GM19023 (cell line): Measurements from ENCODE around the gene HNRNPM.

ENCODE experiments used
- ATAC-seq: cut with Tn5 transposase; IDR thresholded peaks from one replicate; pipeline ENCODE4 v1.9.1; 2021; ENCODE audit warnings: mild to moderate bottlenecking, moderate library complexity; ENCODE audit not compliant: unreplicated experiment

Gene HNRNPM

GRCh38 chr19:8485561-8486371 lies 41.0 kb downstream of the HNRNPM start:
- no peak for ATAC-seq

GRCh38 chr19:8486661-8487136 lies 41.9 kb downstream of the HNRNPM start:
- no peak for ATAC-seq

- ATAC-seq, result no peak
Measured at GRCh38 chr19:8487137-8487851, 42.5 kb downstream of the HNRNPM start.

GRCh38 chr19:8488365-8488764 lies 43.6 kb downstream of the HNRNPM start:
- ATAC-seq, result no peak

- no peak for ATAC-seq
Measured at GRCh38 chr19:8489561-8490394, 45.0 kb downstream of the HNRNPM start.

GRCh38 chr19:8490395-8490760 lies 45.6 kb downstream of the HNRNPM start:
- no peak for ATAC-seq

- ATAC-seq, result no peak
Measured at GRCh38 chr19:8490873-8491272, 46.1 kb downstream of the HNRNPM start.

GRCh38 chr19:8491574-8491973 lies 46.8 kb downstream of the HNRNPM start:
- no peak for ATAC-seq

- ATAC-seq, result no peak
Measured at GRCh38 chr19:8494158-8494557, 49.4 kb downstream of the HNRNPM start.

- ATAC-seq, result no peak
Measured at GRCh38 chr19:8498295-8498694, 53.5 kb downstream of the HNRNPM start.

- no peak for ATAC-seq
Measured at GRCh38 chr19:8499048-8499833, 54.5 kb downstream of the HNRNPM start.

- no peak for ATAC-seq
Measured at GRCh38 chr19:8500158-8500557, 55.4 kb downstream of the HNRNPM start.

- ATAC-seq, result no peak
Measured at GRCh38 chr19:8501516-8501915, 56.7 kb downstream of the HNRNPM start.

GRCh38 chr19:8501981-8502380 lies 57.2 kb downstream of the HNRNPM start:
- no peak for ATAC-seq

GRCh38 chr19:8503510-8503909 lies 58.7 kb downstream of the HNRNPM start:
- ATAC-seq, result no peak

GRCh38 chr19:8504171-8504570 lies 59.4 kb downstream of the HNRNPM start:
- ATAC-seq, result no peak

- ATAC-seq, result no peak
Measured at GRCh38 chr19:8504919-8505318, 60.1 kb downstream of the HNRNPM start.

- peak; percentile 55 for ATAC-seq
Measured at GRCh38 chr19:8505680-8506401, 61.1 kb downstream of the HNRNPM start.

GRCh38 chr19:8506402-8506957 lies 61.7 kb downstream of the HNRNPM start:
- peak; percentile 29 for ATAC-seq
